ENCODE data around the gene SH2D2A.
"Not testable (repeated sequence)": the region's sequence is repeated elsewhere in the genome, so short reads cannot be mapped to it uniquely, and the experiment has no call there.

The SH2D2A gene

GRCh38 chr1:156768610-156769295, 47.9 kb downstream of the SH2D2A start:
- no peak for DNase-seq (ENCODE audit: low spot score)

GRCh38 chr1:156767879-156768604, 48.6 kb downstream of the SH2D2A start:
- peak; percentile 55 for DNase-seq (ENCODE audit: low spot score)

DNA sequence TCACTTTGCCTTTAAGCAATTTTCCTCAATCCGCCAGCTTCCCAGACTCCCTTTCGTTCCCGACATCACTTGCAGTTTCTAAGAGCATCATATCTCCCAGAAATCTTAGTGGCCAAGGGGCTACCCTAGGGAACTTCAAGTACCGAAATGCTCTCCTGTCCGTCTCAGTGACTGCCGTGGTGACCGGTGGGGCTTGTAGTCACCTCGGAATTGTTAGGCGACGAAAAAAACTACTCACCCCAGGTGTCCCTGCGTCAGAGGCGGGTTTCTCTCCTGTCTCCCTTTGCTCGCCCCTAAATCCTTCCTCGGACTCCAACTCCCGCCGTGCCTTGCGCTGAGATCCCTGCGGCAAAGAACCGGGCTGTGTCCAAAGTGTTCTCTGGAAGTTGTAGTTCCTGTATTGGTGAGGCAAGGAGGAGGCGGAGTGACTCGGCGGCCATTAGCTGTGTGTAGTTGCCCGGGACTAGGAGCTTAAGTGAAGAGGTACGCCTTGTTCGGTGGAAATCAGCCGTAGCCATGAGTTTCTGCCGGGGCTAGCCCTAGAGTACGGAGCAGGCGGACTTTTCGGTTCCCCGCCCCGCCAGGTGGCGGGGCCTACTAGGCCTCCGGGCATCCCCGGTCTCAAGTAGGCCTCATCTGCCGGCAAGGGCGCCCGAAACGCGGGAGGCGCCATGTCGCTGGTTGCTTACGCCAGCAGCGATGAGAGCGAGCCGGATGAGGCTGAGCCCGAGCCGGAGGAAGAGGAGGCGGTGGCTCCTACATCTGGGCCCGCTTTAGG, 49.4 kb downstream of the SH2D2A start, which contains the start of gene PRCC:
PRCC (plus strand) TSS at position 435 of the 778 bp plus-strand sequence; CDS start at position 672, 237 bp downstream.
- peak; percentile 100 for DNase-seq (ENCODE audit: low spot score)

DNA sequence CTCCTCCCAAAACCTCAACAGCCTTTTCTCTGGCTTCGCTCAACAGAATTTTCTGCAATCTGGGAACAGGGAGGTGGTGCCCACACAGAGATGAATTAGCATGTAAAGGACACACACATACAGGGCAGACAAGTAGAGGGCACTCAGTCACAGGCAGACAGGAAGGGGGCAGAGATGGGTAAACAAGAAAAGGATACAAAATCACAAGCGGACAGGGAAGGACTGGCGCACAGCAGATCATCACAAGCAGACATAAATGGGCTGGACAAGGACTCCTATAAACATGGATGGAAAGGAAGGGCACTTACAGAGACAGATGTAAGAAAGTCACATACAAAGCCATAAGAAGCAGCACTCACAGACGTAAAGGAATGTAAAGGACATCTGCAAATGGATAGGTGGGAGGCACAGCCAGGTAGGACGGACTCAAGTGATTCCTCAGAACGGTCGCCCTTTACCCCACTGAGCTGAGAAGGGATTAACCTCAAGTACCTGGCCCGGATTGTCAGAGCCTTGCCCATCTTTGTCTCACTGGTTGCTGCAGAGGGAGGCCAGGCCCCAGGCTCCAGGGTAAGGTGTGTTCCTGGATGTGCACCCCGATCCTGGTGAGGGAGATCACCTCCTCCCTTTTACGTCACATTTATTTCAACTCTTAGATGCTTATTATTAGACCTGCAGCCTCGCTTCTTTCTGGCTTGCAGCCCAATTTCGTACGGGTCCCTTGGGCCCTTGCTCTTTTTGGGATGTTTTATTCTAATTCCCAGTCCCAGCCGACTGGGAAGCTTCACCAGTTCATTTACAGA, 50.1 kb downstream of the SH2D2A start:
- DNase-seq (ENCODE audit: low spot score), result peak; percentile 44

DNA sequence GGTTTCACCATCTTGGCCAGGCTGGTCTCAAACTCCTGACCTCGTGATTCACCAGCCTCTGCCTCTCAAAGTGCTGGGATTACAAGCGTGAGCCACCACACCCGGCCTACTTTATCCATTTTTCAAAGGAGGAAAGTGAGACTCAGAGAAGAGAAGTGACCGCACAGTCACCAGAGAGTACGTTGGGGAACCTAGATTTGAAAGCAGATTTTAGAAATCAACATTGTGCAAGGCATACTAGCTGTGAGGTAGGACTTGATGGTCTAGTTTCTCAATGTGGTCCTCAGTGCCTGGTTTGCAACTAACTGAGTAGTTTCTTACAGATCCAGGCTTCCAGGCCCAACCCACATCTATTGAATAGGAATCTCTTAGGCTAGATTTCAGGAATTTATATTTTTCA, 51.0 kb downstream of the SH2D2A start:
- DNase-seq (ENCODE audit: low spot score), result no peak

- not testable (repeated sequence) for DNase-seq (ENCODE audit: low spot score)
Measured at GRCh38 chr1:156765136-156765535, 51.5 kb downstream of the SH2D2A start.

DNA sequence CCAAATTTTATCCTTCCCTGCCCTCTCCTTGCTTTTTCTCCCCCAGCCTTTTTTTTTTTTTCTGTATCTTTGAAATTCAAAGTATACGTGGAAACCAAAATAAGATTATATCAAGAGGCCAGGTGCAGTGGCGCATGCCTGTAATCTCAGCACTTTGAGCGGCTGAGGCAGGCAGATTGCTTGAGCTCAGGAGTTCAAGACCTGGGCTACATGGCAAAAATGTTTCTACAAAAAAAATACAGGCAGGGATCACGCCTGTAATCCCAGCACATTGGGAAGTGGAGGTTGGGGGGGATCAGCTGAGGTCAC, 55.9 kb downstream of the SH2D2A start:
- no peak for DNase-seq (ENCODE audit: low spot score)

- DNase-seq (ENCODE audit: low spot score), result no peak
Measured at GRCh38 chr1:156760092-156760795, 56.4 kb downstream of the SH2D2A start.

GRCh38 chr1:156757572-156758253, 58.9 kb downstream of the SH2D2A start:
- DNase-seq (ENCODE audit: low spot score), result not testable (repeated sequence)

DNA sequence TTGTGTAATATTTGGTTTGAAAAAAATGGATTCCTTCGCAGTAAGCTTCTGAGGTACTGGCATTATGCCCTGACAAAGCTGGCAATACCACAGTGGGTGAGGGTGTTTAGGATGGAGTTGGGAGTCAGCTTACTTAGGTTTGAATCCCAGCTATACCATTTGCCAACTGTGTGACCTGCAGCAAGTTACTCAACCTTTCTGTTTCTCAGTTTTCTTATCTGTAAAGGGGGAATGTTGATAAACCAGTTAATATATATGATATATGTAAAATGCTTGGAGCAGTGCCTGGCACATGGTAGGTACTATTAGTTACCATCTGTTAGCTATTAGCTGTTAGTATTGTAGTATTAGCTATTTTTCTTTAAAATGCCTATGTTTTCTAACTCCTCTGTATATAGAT, 60.3 kb downstream of the SH2D2A start:
- no peak for DNase-seq (ENCODE audit: low spot score)
